HEK293T (cell line): ENCODE results near the gene PPM1H.

Experiments used
- CTCF ChIA-PET: fragments of 350-600 bp; formaldehyde crosslinking; extraction: SDS; loops from one replicate; lab custom pipeline; 2021; ENCODE audit warnings: antibody characterized with exemption, inconsistent platforms; lab: Yijun Ruan, JAX
- POLR2A ChIA-PET: fragments of 350-600 bp; formaldehyde crosslinking; extraction: SDS; loops from one replicate; lab custom pipeline; 2020; ENCODE audit warnings: antibody characterized with exemption, inconsistent platforms; lab: Yijun Ruan, JAX
- DNase-seq: peaks from one replicate; pipeline ENCODE4 v3.0.0; 2012; ENCODE audit warnings: mixed read lengths; ENCODE audit errors: extremely low spot score
- ARNT ChIP-seq: fragments of 450-650 bp; IDR thresholded peaks from 2 replicates; pipeline ENCODE4 v1.6.1; 2017; ENCODE audit warnings: mild to moderate bottlenecking
- BHLHE40 ChIP-seq: fragments of 450-650 bp; IDR thresholded peaks from 2 replicates; pipeline ENCODE4 v1.6.1; 2016; ENCODE audit warnings: mild to moderate bottlenecking, moderate library complexity, borderline replicate concordance
- CTBP1 ChIP-seq: fragments of 450-650 bp; IDR thresholded peaks from 2 replicates; pipeline ENCODE4 v1.6.1; 2016; ENCODE audit warnings: borderline replicate concordance
- ELF4 ChIP-seq: fragments of 450-650 bp; IDR thresholded peaks from 2 replicates; pipeline ENCODE4 v1.6.1; 2017; ENCODE audit warnings: antibody characterized with exemption
- FOXA1 ChIP-seq: fragments of 450-650 bp; IDR thresholded peaks from 2 replicates; pipeline ENCODE4 v1.6.1; 2016; ENCODE audit warnings: mild to moderate bottlenecking
- FOXK2 ChIP-seq: fragments of 450-650 bp; IDR thresholded peaks from 2 replicates; pipeline ENCODE4 v1.6.1; 2016; ENCODE audit warnings: mild to moderate bottlenecking
- FOXM1 ChIP-seq: fragments of 450-650 bp; IDR thresholded peaks from 2 replicates; pipeline ENCODE4 v1.6.1; 2017; ENCODE audit warnings: mild to moderate bottlenecking, borderline replicate concordance
- HDGF ChIP-seq: fragments of 450-650 bp; IDR thresholded peaks from 2 replicates; pipeline ENCODE4 v1.6.1; 2017; ENCODE audit warnings: antibody characterized with exemption, borderline replicate concordance
- L3MBTL2 ChIP-seq: fragments of 450-650 bp; conservative IDR thresholded peaks from 2 replicates; pipeline ENCODE4 v1.6.1; 2016; ENCODE audit warnings: mild to moderate bottlenecking
- LEF1 ChIP-seq: fragments of 450-650 bp; IDR thresholded peaks from 2 replicates; pipeline ENCODE4 v1.6.1; 2017; ENCODE audit warnings: mild to moderate bottlenecking, borderline replicate concordance
- NFRKB ChIP-seq: fragments of 450-650 bp; IDR thresholded peaks from 2 replicates; pipeline ENCODE4 v1.6.1; 2016; ENCODE audit warnings: mild to moderate bottlenecking, moderate library complexity
- PKNOX1 ChIP-seq: fragments of 450-650 bp; IDR thresholded peaks from 2 replicates; pipeline ENCODE4 v1.6.1; 2016
- SP1 ChIP-seq: fragments of 450-650 bp; IDR thresholded peaks from 2 replicates; pipeline ENCODE4 v1.6.1; 2017
- SUZ12 ChIP-seq: fragments of 450-650 bp; IDR thresholded peaks from 2 replicates; pipeline ENCODE4 v1.6.1; 2016; ENCODE audit warnings: mild to moderate bottlenecking
- TARDBP ChIP-seq: fragments of 450-650 bp; IDR thresholded peaks from 2 replicates; pipeline ENCODE4 v1.6.1; 2016
- ZNF384 ChIP-seq: fragments of 450-650 bp; IDR thresholded peaks from 2 replicates; pipeline ENCODE4 v1.6.1; 2016

Gene PPM1H

GRCh38 chr12:62776997-62777396 is 158.0 kb downstream of the PPM1H start:
- POLR2A ChIA-PET: no interaction called here
- no peak for DNase-seq
- TF ChIP-seq CTBP1 (no peak), PKNOX1 (no peak), L3MBTL2 (no peak), BHLHE40 (no peak), ELF4 (no peak), FOXK2 (no peak), ZNF384 (no peak), NFRKB (no peak)
- CTCF ChIA-PET: no interaction called here

GRCh38 chr12:62776575-62776974 is 158.4 kb downstream of the PPM1H start:
- CTCF ChIA-PET: no interaction called here
- no peak for DNase-seq
- POLR2A ChIA-PET: no interaction called here

GRCh38 chr12:62774794-62775193 is 160.2 kb downstream of the PPM1H start:
- TF ChIP-seq L3MBTL2 (no peak), PKNOX1 (no peak), LEF1 (no peak), TARDBP (no peak), CTBP1 (no peak), NFRKB (no peak), FOXK2 (no peak), ZNF384 (no peak), SP1 (no peak), FOXA1 (no peak), SUZ12 (no peak), HDGF (no peak), ELF4 (no peak), FOXM1 (no peak), ARNT (no peak), BHLHE40 (no peak)
- POLR2A ChIA-PET: no interaction called here
- no peak for DNase-seq
- CTCF ChIA-PET: no interaction called here

More at GRCh38 chr12:62776575-62776974, 158.4 kb downstream of the PPM1H start:
- TF ChIP-seq PKNOX1: no peak
- TF ChIP-seq FOXM1: no peak
- no peak for TF ChIP-seq HDGF
- no peak for TF ChIP-seq FOXA1
- TF ChIP-seq SP1: no peak
- TF ChIP-seq NFRKB: no peak

- ChIA-PET CTCF (no interaction called here), POLR2A (no interaction called here)
- no peak for DNase-seq
- TF ChIP-seq SP1 (no peak), ARNT (no peak), CTBP1 (no peak), BHLHE40 (no peak), FOXK2 (no peak)
Observed at GRCh38 chr12:62772416-62772955, 162.5 kb downstream of the PPM1H start.

GRCh38 chr12:62771828-62772227 is 163.1 kb downstream of the PPM1H start:
- ChIA-PET CTCF (interaction anchor here (0.6 kb wide), 1 partner anchor 22 kb away, joined by 3 read pairs; no protein-coding TSS in a partner anchor), POLR2A (no interaction called here)
- TF ChIP-seq FOXK2: no peak
- TF ChIP-seq TARDBP: no peak
- no peak for TF ChIP-seq NFRKB
- no peak for TF ChIP-seq PKNOX1
- TF ChIP-seq BHLHE40: no peak
- no peak for TF ChIP-seq L3MBTL2
- no peak for TF ChIP-seq SUZ12
- TF ChIP-seq SP1: no peak
- no peak for TF ChIP-seq CTBP1
- TF ChIP-seq LEF1: no peak
- no peak for TF ChIP-seq FOXM1
- no peak for DNase-seq

- no peak for DNase-seq
- no peak for TF ChIP-seq LEF1
- POLR2A ChIA-PET: no interaction called here
- CTCF ChIA-PET: interaction anchor here (0.6 kb wide), 1 partner anchor 223 kb away, joined by 4 read pairs; no protein-coding TSS in a partner anchor
Observed at GRCh38 chr12:62770381-62770780, 164.6 kb downstream of the PPM1H start.

- ChIA-PET CTCF (no interaction called here), POLR2A (no interaction called here)
- no peak for TF ChIP-seq NFRKB
- no peak for TF ChIP-seq FOXM1
- TF ChIP-seq FOXK2: no peak
- no peak for TF ChIP-seq BHLHE40
- no peak for TF ChIP-seq ARNT
- TF ChIP-seq SUZ12: no peak
- no peak for TF ChIP-seq PKNOX1
- TF ChIP-seq LEF1: no peak
- no peak for TF ChIP-seq FOXA1
- no peak for DNase-seq
Observed at GRCh38 chr12:62769076-62769619, 165.8 kb downstream of the PPM1H start.
